PC-9 (cell line): ENCODE results near the gene GPR35. TPM values are rescaled to one million over a fixed set of nuclear protein-coding genes. Genes with fewer than 3 reads are reported as not detected.

Source experiments
- BruUV-seq: library from RNA; stranded (reverse); fragments of 400-500 nt; replicated peaks from 2 replicates; lab custom pipeline; 2021; lab: Mats Ljungman, UMichigan
- CTCF ChIA-PET: fragments of 300-600 bp; sonication (Branson Sonifier 250); formaldehyde crosslinking; loops from one replicate; lab custom pipeline; 2022; ENCODE audit warnings: antibody characterized with exemption; lab: Charles Lee
- POLR2A ChIA-PET: fragments of 300-600 bp; sonication (Branson Sonifier 250); formaldehyde crosslinking; loops from one replicate; lab custom pipeline; 2022; ENCODE audit warnings: antibody characterized with exemption; ENCODE audit not compliant: unreplicated experiment; lab: Charles Lee
- DNase-seq, 2 experiments: peaks; one replicate each; pipeline versions ENCODE4 v3.0.0 to v3.0.0-alpha.2; 2015 to 2022; ENCODE audit warnings: mixed read lengths in 1 of 2
- H2AFZ ChIP-seq: fragments of 200-600 bp; sonication (generic); 2 replicates; pipeline ENCODE4 v1.8.1; 2017; ENCODE audit warnings: antibody characterized with exemption
- H3F3A ChIP-seq: fragments of 200-600 bp; sonication (generic); 2 replicates; pipeline ENCODE4 v1.8.1; 2017; ENCODE audit warnings: antibody characterized with exemption, mild to moderate bottlenecking, low read depth; ENCODE audit not compliant: insufficient read depth
- H3K27ac ChIP-seq: fragments of 200-600 bp; sonication (generic); 2 replicates; pipeline ENCODE4 v1.6.1; 2016; ENCODE audit warnings: mixed run types
- H3K27me3 ChIP-seq: fragments of 200-600 bp; sonication (generic); 2 replicates; pipeline ENCODE4 v1.6.1; 2016; ENCODE audit warnings: low read depth, mixed run types; ENCODE audit not compliant: insufficient read depth
- H3K36me3 ChIP-seq: fragments of 200-600 bp; sonication (generic); 2 replicates; pipeline ENCODE4 v1.6.1; 2016; ENCODE audit warnings: low read depth, mixed run types
- H3K4me1 ChIP-seq: fragments of 200-600 bp; sonication (generic); replicated peaks from 2 replicates; pipeline ENCODE4 v1.6.1; 2016; ENCODE audit warnings: mixed run types; ENCODE audit not compliant: insufficient read depth
- H3K4me2 ChIP-seq: fragments of 200-600 bp; sonication (generic); 2 replicates; pipeline ENCODE4 v1.6.1; 2017; ENCODE audit warnings: mixed run types
- H3K4me3 ChIP-seq: fragments of 200-600 bp; sonication (generic); 2 replicates; pipeline ENCODE4 v1.6.1; 2016; ENCODE audit warnings: mixed run types
- H3K79me2 ChIP-seq: fragments of 200-600 bp; sonication (generic); 2 replicates; pipeline ENCODE4 v1.6.1; 2017; ENCODE audit warnings: low read depth, mixed run types
- H3K9me2 ChIP-seq: fragments of 200-600 bp; sonication (generic); 2 replicates; pipeline ENCODE4 v1.8.1; 2017; ENCODE audit warnings: mild to moderate bottlenecking; ENCODE audit not compliant: insufficient read depth
- H3K9me3 ChIP-seq: fragments of 200-600 bp; sonication (generic); 2 replicates; pipeline ENCODE4 v1.8.1; 2016; ENCODE audit warnings: low read depth; ENCODE audit not compliant: insufficient read depth
- H4K20me1 ChIP-seq: fragments of 200-600 bp; sonication (generic); 2 replicates; pipeline ENCODE4 v1.8.1; 2017; ENCODE audit not compliant: insufficient read depth
- EZH2 ChIP-seq: fragments of 200-600 bp; sonication (generic); IDR thresholded peaks from 2 replicates; pipeline ENCODE4 v1.8.0; 2017; ENCODE audit warnings: antibody characterized with exemption, low read depth
- intact Hi-C: fragments of 100-400 bp; cut with micrococcal nuclease; formaldehyde crosslinking; loops from one replicate; pipeline ENCODE4 v1.10.0; 2022; ENCODE audit not compliant: unreplicated experiment
- total RNA-seq: library from RNA; stranded (reverse); gene quantifications from 2 replicates; pipeline ENCODE4 v1.2.3, GENCODE V29; 2021
- TF ChIP-seq, protein P1 (sequence below): fragments of 200-600 bp; sonication (generic); conservative IDR thresholded peaks from 2 replicates; pipeline ENCODE4 v1.6.1; 2017; ENCODE audit warnings: mixed run types, antibody characterized with exemption, mild to moderate bottlenecking, moderate library complexity

Gene GPR35
- total RNA-seq, 1 experiment from 2014 or later, result 1.1 TPM

DNA sequence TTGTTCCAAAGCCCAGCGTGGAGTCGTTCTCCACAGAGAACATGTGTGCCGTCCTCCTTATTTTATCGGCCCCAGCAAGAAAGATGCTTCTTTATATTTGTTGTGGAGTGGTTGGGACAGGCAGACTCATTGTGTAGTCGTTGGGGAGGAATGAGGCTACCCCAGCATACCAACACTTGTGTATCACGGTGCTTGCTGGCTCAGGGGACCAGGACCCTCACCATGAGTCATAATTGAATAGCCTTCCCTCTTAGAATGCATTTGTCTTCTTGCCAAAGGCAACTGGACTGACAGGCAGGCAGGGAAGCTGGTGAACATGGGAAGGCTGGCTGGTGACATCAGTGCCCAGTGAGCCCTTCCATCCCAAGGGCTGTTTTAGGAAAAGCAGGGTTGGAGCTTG, 34.1 kb upstream of the GPR35 start:
- Histone ChIP-seq H4K20me1 (peaks cover 33% of the 10 kb centered on the region), H3K9me2 (no peaks in the 10 kb centered on the region), H3K27ac (no peak overlapping the region), H3K36me3 (no peaks in the 10 kb centered on the region), H3K4me2 (no peak overlapping the region), H2AFZ (no peak overlapping the region), H3K27me3 (no peaks in the 10 kb centered on the region), H3F3A (peaks cover 8% of the 10 kb centered on the region; the same call in 1 of the 2 replicates), H3K4me1 (peaks cover 14% of the 10 kb centered on the region), H3K9me3 (no peaks in the 10 kb centered on the region), H3K4me3 (no peak overlapping the region), H3K79me2 (peaks cover 34% of the 10 kb centered on the region)
- CTCF ChIA-PET, result no interaction called here
- intact Hi-C loops, result no loop called here
- no TSS peak for BruUV-seq
- TF ChIP-seq EZH2, result no peak
- TF ChIP-seq, protein P1, sequence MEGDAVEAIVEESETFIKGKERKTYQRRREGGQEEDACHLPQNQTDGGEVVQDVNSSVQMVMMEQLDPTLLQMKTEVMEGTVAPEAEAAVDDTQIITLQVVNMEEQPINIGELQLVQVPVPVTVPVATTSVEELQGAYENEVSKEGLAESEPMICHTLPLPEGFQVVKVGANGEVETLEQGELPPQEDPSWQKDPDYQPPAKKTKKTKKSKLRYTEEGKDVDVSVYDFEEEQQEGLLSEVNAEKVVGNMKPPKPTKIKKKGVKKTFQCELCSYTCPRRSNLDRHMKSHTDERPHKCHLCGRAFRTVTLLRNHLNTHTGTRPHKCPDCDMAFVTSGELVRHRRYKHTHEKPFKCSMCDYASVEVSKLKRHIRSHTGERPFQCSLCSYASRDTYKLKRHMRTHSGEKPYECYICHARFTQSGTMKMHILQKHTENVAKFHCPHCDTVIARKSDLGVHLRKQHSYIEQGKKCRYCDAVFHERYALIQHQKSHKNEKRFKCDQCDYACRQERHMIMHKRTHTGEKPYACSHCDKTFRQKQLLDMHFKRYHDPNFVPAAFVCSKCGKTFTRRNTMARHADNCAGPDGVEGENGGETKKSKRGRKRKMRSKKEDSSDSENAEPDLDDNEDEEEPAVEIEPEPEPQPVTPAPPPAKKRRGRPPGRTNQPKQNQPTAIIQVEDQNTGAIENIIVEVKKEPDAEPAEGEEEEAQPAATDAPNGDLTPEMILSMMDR, result no peak
- DNase-seq, result no peak
- POLR2A ChIA-PET, result no interaction called here

DNA sequence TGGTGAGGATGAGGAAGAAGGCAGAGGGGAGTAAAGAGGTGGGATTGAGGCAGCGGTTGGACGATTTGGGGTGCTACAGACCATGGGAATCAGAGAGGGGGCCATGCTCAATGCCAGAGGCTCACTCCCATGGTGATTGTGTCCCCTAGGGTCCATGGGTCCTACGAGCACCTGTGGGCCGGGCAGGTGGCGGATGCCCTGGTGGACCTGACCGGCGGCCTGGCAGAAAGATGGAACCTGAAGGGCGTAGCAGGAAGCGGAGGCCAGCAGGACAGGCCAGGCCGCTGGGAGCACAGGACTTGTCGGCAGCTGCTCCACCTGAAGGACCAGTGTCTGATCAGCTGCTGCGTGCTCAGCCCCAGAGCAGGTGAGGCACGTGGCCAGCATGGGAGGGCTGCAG, 33.5 kb upstream of the GPR35 start:
- TF ChIP-seq, protein P1, result no peak
- TF ChIP-seq EZH2, result no peak
- Histone ChIP-seq H3K27ac (no peak overlapping the region), H3K36me3 (no peaks in the 10 kb centered on the region), H3K79me2 (peaks cover 33% of the 10 kb centered on the region), H3K27me3 (no peaks in the 10 kb centered on the region), H3K4me1 (peaks cover 14% of the 10 kb centered on the region), H3K9me2 (no peaks in the 10 kb centered on the region), H3K4me2 (no peak overlapping the region), H3K4me3 (no peak overlapping the region), H4K20me1 (peaks cover 34% of the 10 kb centered on the region), H2AFZ (no peak overlapping the region), H3K9me3 (no peaks in the 10 kb centered on the region), H3F3A (peaks cover 8% of the 10 kb centered on the region; the same call in 1 of the 2 replicates)
- DNase-seq, result no peak
- intact Hi-C loops, result no loop called here
- POLR2A ChIA-PET, result no interaction called here
- no TSS peak for BruUV-seq
- CTCF ChIA-PET, result no interaction called here

DNA sequence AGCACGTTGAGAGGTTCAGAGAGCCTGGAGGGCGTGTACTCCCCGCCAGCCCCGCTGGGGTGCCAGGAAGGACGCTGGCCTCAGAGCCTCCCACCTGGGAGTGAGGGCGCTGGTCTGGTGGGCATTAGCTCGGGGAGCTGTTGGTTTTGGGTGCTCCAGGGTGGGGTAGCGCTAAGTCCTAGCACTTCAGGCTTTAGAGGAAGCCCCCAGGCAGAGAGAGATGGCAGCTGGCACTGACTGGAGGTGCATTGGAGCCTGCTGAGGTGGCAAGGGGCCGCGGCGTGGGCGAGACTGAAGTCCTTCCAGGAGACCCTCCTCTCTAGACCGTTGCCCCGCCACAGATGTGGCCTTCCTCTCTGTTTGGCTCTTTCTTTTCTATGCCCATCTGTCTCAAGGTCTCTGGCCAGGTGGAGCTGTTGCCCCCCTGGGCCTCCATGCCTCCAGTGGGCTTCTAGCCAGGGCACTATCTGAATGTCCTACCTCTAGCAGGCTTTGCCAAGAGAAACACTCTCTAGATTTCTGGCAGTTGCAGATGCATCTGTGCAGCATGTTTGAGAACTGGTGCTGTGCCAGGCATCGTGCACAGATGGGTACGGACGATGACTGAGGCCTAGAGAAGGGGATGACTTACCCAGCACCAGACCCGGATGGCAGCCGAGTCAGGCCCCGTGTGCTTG, 32.1 kb upstream of the GPR35 start:
- no peak for TF ChIP-seq EZH2
- TF ChIP-seq, protein P1, result no peak
- Histone ChIP-seq H4K20me1 (peaks cover 26% of the 10 kb centered on the region), H3K9me3 (no peaks in the 10 kb centered on the region), H3K9me2 (no peaks in the 10 kb centered on the region), H3K27me3 (no peaks in the 10 kb centered on the region), H3K4me1 (peaks cover 5% of the 10 kb centered on the region), H3K79me2 (peaks cover 20% of the 10 kb centered on the region), H2AFZ (no peak overlapping the region), H3K36me3 (0 out of 2 replicates have a peak, but pooled peaks cover 3% of the 10 kb centered on the region), H3K27ac (no peak overlapping the region), H3K4me3 (no peak overlapping the region), H3F3A (no peaks in the 10 kb centered on the region), H3K4me2 (no peak overlapping the region)
- no peak for DNase-seq
- intact Hi-C loops, result no loop called here
- ChIA-PET CTCF (no interaction called here), POLR2A (interaction anchor here (0.6 kb wide), 1 partner anchor 224 kb away, joined by 3 read pairs; no protein-coding TSS in a partner anchor)
- no TSS peak for BruUV-seq
